Osteocyte (in vitro differentiated cells): ENCODE data around the gene ENPP4. TPM values are rescaled to one million over a fixed set of nuclear protein-coding genes. Genes with fewer than 3 reads are reported as not detected.
"Not testable (repeated sequence)": the region's sequence is repeated elsewhere in the genome, so short reads cannot be mapped to it uniquely, and the experiment has no call there.

Source experiments
- DNase-seq: peaks from one replicate; pipeline ENCODE4 v3.0.0; 2021; ENCODE audit warnings: mixed read lengths; ENCODE audit not compliant: unreplicated experiment; ENCODE audit errors: extremely low spot score
- H3K27ac Mint-ChIP-seq: one replicate; pipeline ENCODE4 v1.8.0; 2021; ENCODE audit warnings: mild to moderate bottlenecking, mixed read lengths; ENCODE audit not compliant: unreplicated experiment
- H3K27me3 Mint-ChIP-seq: one replicate; pipeline ENCODE4 v1.8.0; 2021; ENCODE audit warnings: mixed read lengths; ENCODE audit not compliant: unreplicated experiment
- H3K36me3 Mint-ChIP-seq: one replicate; pipeline ENCODE4 v1.8.0; 2021; ENCODE audit warnings: mixed read lengths; ENCODE audit not compliant: unreplicated experiment
- H3K4me1 Mint-ChIP-seq: one replicate; pipeline ENCODE4 v1.8.0; 2021; ENCODE audit warnings: mixed read lengths; ENCODE audit not compliant: unreplicated experiment
- H3K4me3 Mint-ChIP-seq: one replicate; pipeline ENCODE4 v1.8.0; 2021; ENCODE audit warnings: mild to moderate bottlenecking, moderate library complexity, mixed read lengths; ENCODE audit not compliant: unreplicated experiment
- H3K9me3 Mint-ChIP-seq: one replicate; pipeline ENCODE4 v1.8.0; 2021; ENCODE audit warnings: mixed read lengths; ENCODE audit not compliant: unreplicated experiment
- total RNA-seq: library from RNA; stranded (reverse); gene quantifications from 2 replicates; pipeline ENCODE4 v1.2.1, GENCODE V29; 2021
- TF ChIP-seq, protein P1 (sequence below): fragments of 200-600 bp; sonication (generic); IDR thresholded peaks from 2 replicates; pipeline ENCODE4 v1.5.0; 2021; ENCODE audit warnings: antibody characterized with exemption, mild to moderate bottlenecking, moderate library complexity

ENPP4 gene
- total RNA-seq, 1 donor from 2014 or later, result 0.27 TPM

DNA sequence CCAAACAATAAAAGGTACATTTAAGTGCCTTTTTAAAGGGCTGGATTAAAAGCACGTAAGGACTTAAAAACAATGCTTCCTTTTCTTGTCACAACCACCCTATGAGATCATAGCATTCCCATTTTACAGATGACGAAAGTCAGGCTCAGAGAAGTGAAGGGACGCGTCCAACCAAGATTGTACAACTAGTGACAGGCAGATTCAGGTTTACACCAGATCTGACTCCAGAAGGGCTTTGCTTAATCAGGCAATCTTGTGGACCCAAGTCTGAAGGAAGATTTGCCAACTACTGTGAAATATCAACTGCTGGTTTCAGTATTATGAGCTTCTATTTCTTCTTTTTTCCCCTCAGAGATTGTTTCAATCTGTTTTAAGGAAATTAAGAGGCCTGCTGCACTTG is 877 bp downstream of the ENPP4 start:
- no peak overlapping the region for H3K4me3 Mint-ChIP-seq
- DNase-seq, result no peak
- H3K27me3 Mint-ChIP-seq, result peaks cover 56% of the 10 kb centered on the region
- H3K9me3 Mint-ChIP-seq, result no peaks in the 10 kb centered on the region
- H3K27ac Mint-ChIP-seq, result no peak overlapping the region
- no peaks in the 10 kb centered on the region for H3K36me3 Mint-ChIP-seq
- TF ChIP-seq, protein P1, sequence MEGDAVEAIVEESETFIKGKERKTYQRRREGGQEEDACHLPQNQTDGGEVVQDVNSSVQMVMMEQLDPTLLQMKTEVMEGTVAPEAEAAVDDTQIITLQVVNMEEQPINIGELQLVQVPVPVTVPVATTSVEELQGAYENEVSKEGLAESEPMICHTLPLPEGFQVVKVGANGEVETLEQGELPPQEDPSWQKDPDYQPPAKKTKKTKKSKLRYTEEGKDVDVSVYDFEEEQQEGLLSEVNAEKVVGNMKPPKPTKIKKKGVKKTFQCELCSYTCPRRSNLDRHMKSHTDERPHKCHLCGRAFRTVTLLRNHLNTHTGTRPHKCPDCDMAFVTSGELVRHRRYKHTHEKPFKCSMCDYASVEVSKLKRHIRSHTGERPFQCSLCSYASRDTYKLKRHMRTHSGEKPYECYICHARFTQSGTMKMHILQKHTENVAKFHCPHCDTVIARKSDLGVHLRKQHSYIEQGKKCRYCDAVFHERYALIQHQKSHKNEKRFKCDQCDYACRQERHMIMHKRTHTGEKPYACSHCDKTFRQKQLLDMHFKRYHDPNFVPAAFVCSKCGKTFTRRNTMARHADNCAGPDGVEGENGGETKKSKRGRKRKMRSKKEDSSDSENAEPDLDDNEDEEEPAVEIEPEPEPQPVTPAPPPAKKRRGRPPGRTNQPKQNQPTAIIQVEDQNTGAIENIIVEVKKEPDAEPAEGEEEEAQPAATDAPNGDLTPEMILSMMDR, result no peak
- H3K4me1 Mint-ChIP-seq, result peaks cover 7% of the 10 kb centered on the region

- H3K9me3 Mint-ChIP-seq, H3K4me3 Mint-ChIP-seq, DNase-seq, H3K27ac Mint-ChIP-seq, H3K4me1 Mint-ChIP-seq, H3K36me3 Mint-ChIP-seq: not testable (repeated sequence)
- peaks cover 57% of the 10 kb centered on the region for H3K27me3 Mint-ChIP-seq
Measured at GRCh38 chr6:46131291-46131690, 1.5 kb downstream of the ENPP4 start.

- Mint-ChIP-seq H3K27ac (no peak overlapping the region), H3K4me1 (peaks cover 7% of the 10 kb centered on the region), H3K4me3 (no peak overlapping the region), H3K27me3 (peaks cover 63% of the 10 kb centered on the region), H3K9me3 (no peaks in the 10 kb centered on the region), H3K36me3 (no peaks in the 10 kb centered on the region)
- TF ChIP-seq, protein P1, result no peak
- DNase-seq, result no peak
Measured at GRCh38 chr6:46134216-46134615, 4.4 kb downstream of the ENPP4 start.

- Mint-ChIP-seq H3K4me1 (no peaks in the 10 kb centered on the region), H3K27ac (no peak overlapping the region), H3K9me3 (no peaks in the 10 kb centered on the region), H3K4me3 (no peak overlapping the region), H3K27me3 (peaks cover 57% of the 10 kb centered on the region), H3K36me3 (no peaks in the 10 kb centered on the region)
- no peak for DNase-seq
- TF ChIP-seq, protein P1, result no peak
Measured at GRCh38 chr6:46135176-46135575, 5.4 kb downstream of the ENPP4 start.

DNA sequence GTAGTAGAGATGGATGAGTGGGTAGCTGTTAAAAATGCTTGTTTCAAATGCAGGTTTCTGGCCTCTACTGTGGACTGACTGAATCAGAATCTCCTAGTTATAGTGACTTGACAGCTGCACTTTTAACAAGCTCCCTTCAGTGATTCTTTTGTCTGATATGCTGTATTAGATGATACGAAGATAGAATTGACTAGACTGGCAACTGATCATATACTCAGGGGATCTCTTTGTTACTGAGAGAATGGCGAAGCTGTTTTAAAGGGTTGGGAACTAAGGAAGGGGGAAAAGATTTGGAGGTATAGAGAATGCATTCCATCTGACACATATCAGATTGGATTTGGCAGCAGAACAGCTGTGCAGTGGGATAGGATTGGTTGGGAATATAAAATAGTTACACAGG is 7.0 kb downstream of the ENPP4 start:
- no peak for DNase-seq
- Mint-ChIP-seq H3K9me3 (no peaks in the 10 kb centered on the region), H3K27me3 (peaks cover 57% of the 10 kb centered on the region), H3K4me1 (no peaks in the 10 kb centered on the region), H3K4me3 (no peak overlapping the region), H3K27ac (no peak overlapping the region), H3K36me3 (no peaks in the 10 kb centered on the region)
- TF ChIP-seq, protein P1, result no peak

DNA sequence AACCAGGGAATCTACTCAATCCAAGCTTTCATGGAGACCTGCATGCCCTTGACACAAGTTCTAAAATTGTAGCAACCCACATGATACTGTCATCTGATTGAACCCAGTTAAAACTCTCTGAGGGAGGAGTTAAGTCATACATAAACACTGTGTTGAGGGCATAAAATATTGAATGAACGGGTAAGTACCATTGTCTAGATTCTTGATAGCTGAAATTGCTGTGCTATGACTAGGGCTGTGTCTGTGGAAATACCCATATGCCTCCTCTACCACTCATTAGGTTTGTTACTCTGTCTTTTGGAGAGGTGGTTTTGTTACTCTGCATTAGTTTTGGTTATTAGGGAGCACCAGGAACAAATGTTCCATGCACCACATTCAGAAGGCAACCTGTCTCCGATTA is 7.6 kb downstream of the ENPP4 start:
- Mint-ChIP-seq H3K27ac (no peak overlapping the region), H3K9me3 (no peaks in the 10 kb centered on the region), H3K36me3 (no peaks in the 10 kb centered on the region), H3K27me3 (peaks cover 59% of the 10 kb centered on the region), H3K4me1 (no peaks in the 10 kb centered on the region), H3K4me3 (no peak overlapping the region)
- TF ChIP-seq, protein P1, result no peak
- no peak for DNase-seq
